CD4-positive, alpha-beta T cell treated with Interferon gamma for 1 hour (primary cell): ENCODE results near the gene JMJD1C.

ENCODE experiments used
- DNase-seq: peaks from one replicate; pipeline ENCODE4 v3.0.0-alpha.2; 2020

Gene JMJD1C

GRCh38 chr10:63209705-63210104 is 256.1 kb downstream of the JMJD1C start:
- no peak for DNase-seq

- DNase-seq = no peak
Measured at GRCh38 chr10:63208986-63209385, 256.8 kb downstream of the JMJD1C start.

- no peak for DNase-seq
Measured at GRCh38 chr10:63206997-63207811, 258.6 kb downstream of the JMJD1C start.

- DNase-seq = no peak
Measured at GRCh38 chr10:63206576-63206975, 259.2 kb downstream of the JMJD1C start.

GRCh38 chr10:63205421-63205820 is 260.4 kb downstream of the JMJD1C start:
- no peak for DNase-seq

GRCh38 chr10:63204667-63205391 is 260.9 kb downstream of the JMJD1C start:
- no peak for DNase-seq

- DNase-seq = no peak
Measured at GRCh38 chr10:63201118-63201517, 264.7 kb downstream of the JMJD1C start.

- no peak for DNase-seq
Measured at GRCh38 chr10:63200431-63200830, 265.3 kb downstream of the JMJD1C start.

GRCh38 chr10:63199716-63200115 is 266.1 kb downstream of the JMJD1C start:
- no peak for DNase-seq

GRCh38 chr10:63197344-63198092 is 268.3 kb downstream of the JMJD1C start:
- DNase-seq = no peak

GRCh38 chr10:63192826-63193225 is 273.0 kb downstream of the JMJD1C start:
- no peak for DNase-seq

- DNase-seq = no peak
Measured at GRCh38 chr10:63175534-63175933, 290.2 kb downstream of the JMJD1C start.

- DNase-seq = no peak
Measured at GRCh38 chr10:63173468-63174232, 292.1 kb downstream of the JMJD1C start.

GRCh38 chr10:63171926-63172325 is 293.9 kb downstream of the JMJD1C start:
- DNase-seq = no peak

- no peak for DNase-seq
Measured at GRCh38 chr10:63171255-63171855, 294.4 kb downstream of the JMJD1C start.

GRCh38 chr10:63169624-63170023 is 296.2 kb downstream of the JMJD1C start:
- DNase-seq = no peak

- no peak for DNase-seq
Measured at GRCh38 chr10:63168821-63169462, 296.8 kb downstream of the JMJD1C start.

- DNase-seq = no peak
Measured at GRCh38 chr10:63166742-63167258, 299.0 kb downstream of the JMJD1C start.

GRCh38 chr10:63165249-63165648 is 300.5 kb downstream of the JMJD1C start:
- DNase-seq = no peak

- DNase-seq = no peak
Measured at GRCh38 chr10:63164166-63164623, 301.6 kb downstream of the JMJD1C start.

GRCh38 chr10:63161592-63161991 is 304.2 kb downstream of the JMJD1C start:
- no peak for DNase-seq
